Astrocyte of the cerebellum (primary cell): Measurements from ENCODE around the gene ARGLU1.

Experiments used
- DNase-seq: peaks from one replicate; pipeline ENCODE4 v3.0.0-alpha.2; 2011; ENCODE audit warnings: low read depth
- H3K4me3 ChIP-seq: 2 replicates; pipeline ENCODE4 v1.5.1; 2011; ENCODE audit warnings: mild to moderate bottlenecking, low read depth, low read length, moderate library complexity
- in situ Hi-C: cut with HindIII; loops from 2 replicates; pipeline ENCODE4 v1.10.0; 2017; ENCODE audit warnings: low sequenced_read_pairs
- TF ChIP-seq, protein P1 (sequence below): IDR thresholded peaks from 2 replicates; pipeline ENCODE4 v1.5.1; 2012; ENCODE audit warnings: low read length, low read depth, moderate library complexity, mild to moderate bottlenecking; ENCODE audit errors: missing control alignments

The ARGLU1 gene

DNA sequence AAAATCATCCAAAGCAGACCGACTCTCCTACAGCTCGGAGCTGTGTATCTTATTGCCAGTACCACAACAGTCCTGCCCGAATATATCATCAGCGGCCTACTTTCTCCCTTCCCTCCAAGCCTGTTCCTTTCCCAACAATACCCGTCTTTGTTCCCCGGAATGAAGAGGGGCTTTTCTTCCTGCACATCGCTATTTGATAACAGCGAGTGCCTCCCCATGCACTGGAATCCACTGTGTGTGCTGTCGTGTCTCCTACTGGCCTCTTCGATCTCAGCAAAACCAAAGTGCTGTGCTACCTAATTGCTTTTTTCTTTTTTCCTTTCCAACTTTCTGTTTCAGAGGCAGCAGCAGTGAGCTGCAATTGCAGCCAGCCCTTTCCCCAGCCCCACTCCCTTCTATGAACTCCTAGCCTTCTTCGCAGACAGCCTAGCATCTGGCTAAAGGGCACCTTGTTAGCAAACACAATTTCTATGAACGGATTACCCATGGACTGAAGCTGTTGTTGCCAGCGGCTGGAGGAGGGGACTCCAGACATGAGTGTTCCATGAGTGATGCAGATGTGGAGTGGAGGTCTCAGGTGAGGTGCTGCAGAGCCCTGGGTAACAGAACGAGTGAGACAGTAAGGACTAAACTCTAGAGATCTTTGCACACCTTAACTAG, 75.9 kb downstream of the ARGLU1 start:
- DNase-seq, result no peak
- TF ChIP-seq, protein P1, sequence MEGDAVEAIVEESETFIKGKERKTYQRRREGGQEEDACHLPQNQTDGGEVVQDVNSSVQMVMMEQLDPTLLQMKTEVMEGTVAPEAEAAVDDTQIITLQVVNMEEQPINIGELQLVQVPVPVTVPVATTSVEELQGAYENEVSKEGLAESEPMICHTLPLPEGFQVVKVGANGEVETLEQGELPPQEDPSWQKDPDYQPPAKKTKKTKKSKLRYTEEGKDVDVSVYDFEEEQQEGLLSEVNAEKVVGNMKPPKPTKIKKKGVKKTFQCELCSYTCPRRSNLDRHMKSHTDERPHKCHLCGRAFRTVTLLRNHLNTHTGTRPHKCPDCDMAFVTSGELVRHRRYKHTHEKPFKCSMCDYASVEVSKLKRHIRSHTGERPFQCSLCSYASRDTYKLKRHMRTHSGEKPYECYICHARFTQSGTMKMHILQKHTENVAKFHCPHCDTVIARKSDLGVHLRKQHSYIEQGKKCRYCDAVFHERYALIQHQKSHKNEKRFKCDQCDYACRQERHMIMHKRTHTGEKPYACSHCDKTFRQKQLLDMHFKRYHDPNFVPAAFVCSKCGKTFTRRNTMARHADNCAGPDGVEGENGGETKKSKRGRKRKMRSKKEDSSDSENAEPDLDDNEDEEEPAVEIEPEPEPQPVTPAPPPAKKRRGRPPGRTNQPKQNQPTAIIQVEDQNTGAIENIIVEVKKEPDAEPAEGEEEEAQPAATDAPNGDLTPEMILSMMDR, result no peak
- H3K4me3 ChIP-seq, result no peak overlapping the region
- in situ Hi-C loops, result no loop called here
